HepG2 (cell line): Measurements from ENCODE around the gene RNPEPL1. TPM values are rescaled to one million over a fixed set of nuclear protein-coding genes. Genes with fewer than 3 reads are reported as not detected.

Experiments used
- ATAC-seq: fragments of 200-7000 bp; cut with Tn5 transposase; 3 replicates; pipeline ENCODE4 v1.9.1; 2020; ENCODE audit warnings: mild to moderate bottlenecking, moderate library complexity
- BruUV-seq: library from RNA; stranded (reverse); fragments of 400-500 nt; replicated peaks from 2 replicates; lab custom pipeline; 2021; lab: Mats Ljungman, UMichigan
- CTCF ChIA-PET: fragments of 300-600 bp; formaldehyde crosslinking; extraction: SDS; loops from one replicate; lab custom pipeline; 2021; ENCODE audit warnings: low total read pairs, inconsistent platforms, low intra/inter-chr PET ratio; lab: Yijun Ruan, JAX
- POLR2A ChIA-PET: fragments of 350-600 bp; sonication (Branson Sonifier 250); formaldehyde crosslinking; loops from one replicate; lab custom pipeline; 2020; ENCODE audit warnings: antibody characterized with exemption, inconsistent platforms; lab: Yijun Ruan, JAX
- DNase-seq: peaks from one replicate; pipeline ENCODE4 v3.0.0-alpha.2; 2015; ENCODE audit warnings: low spot score
- FAIRE-seq: peaks from 3 replicates; lab custom pipeline; 2011; peaks lifted over from hg19 to GRCh38; lab: Jason Lieb, UNC
- H2AFZ ChIP-seq: one replicate; pipeline ENCODE4 v1.6.1; 2011; ENCODE audit warnings: low read length, inconsistent platforms
- H3K27ac ChIP-seq: fragments of 300-600 bp; 3 replicates; pipeline ENCODE4 v1.8.0; 2011; ENCODE audit warnings: mixed run types, mild to moderate bottlenecking, mixed read lengths, low read length, inconsistent platforms; ENCODE audit not compliant: insufficient read depth; ENCODE audit errors: extremely low read length
- H3K27me3 ChIP-seq, 2 experiments: fragments of 200-600 bp in 1 of 2; 2 replicates in 1 of 2; 3 replicates in 1 of 2; pipeline versions ENCODE4 v1.6.0 to v1.8.0; 2011; ENCODE audit warnings: low read length in 2 of 2, mild to moderate bottlenecking in 2 of 2, moderate library complexity in 2 of 2, inconsistent platforms in 1 of 2; ENCODE audit not compliant: insufficient read depth in 2 of 2, control insufficient read depth in 1 of 2
- H3K36me3 ChIP-seq, 2 experiments: fragments of 200-600 bp in 1 of 2; replicated peaks in 1 of 2; 2 replicates in 1 of 2; 3 replicates in 1 of 2; pipeline versions ENCODE4 v1.5.1 to v1.8.0; 2011; ENCODE audit warnings: low read length in 2 of 2, inconsistent platforms in 1 of 2; ENCODE audit not compliant: insufficient read depth in 2 of 2, control insufficient read depth in 1 of 2
- H3K4me1 ChIP-seq: 2 replicates; pipeline ENCODE4 v1.5.1; 2012; ENCODE audit warnings: low read length, inconsistent platforms; ENCODE audit not compliant: insufficient read depth
- H3K4me2 ChIP-seq: 2 replicates; pipeline ENCODE4 v1.6.0; 2011; ENCODE audit warnings: low read depth, low read length, inconsistent platforms
- H3K4me3 ChIP-seq, 3 experiments: fragments of 200-600 bp in 1 of 3; sonication (generic), shearing (Covaris generic) in 1 of 3; replicated peaks in 1 of 3; 2 replicates each; pipeline ENCODE4 v1.5.1; 2011 to 2016; ENCODE audit warnings: low read length in 3 of 3, inconsistent platforms in 2 of 3, low read depth in 2 of 3, mild to moderate bottlenecking in 2 of 3, control low read depth in 1 of 3, mixed read lengths in 1 of 3; ENCODE audit not compliant: insufficient read depth in 1 of 3
- H3K79me2 ChIP-seq: one replicate; pipeline ENCODE4 v1.6.1; 2011; ENCODE audit warnings: low read length, inconsistent platforms; ENCODE audit not compliant: insufficient read depth
- H3K9ac ChIP-seq: 2 replicates; pipeline ENCODE4 v1.6.0; 2011; ENCODE audit warnings: mild to moderate bottlenecking, low read depth, low read length, inconsistent platforms; ENCODE audit not compliant: insufficient read depth
- H3K9me3 ChIP-seq: 2 replicates; pipeline ENCODE4 v1.5.1; 2012; ENCODE audit warnings: mild to moderate bottlenecking, low read length
- H4K20me1 ChIP-seq: 2 replicates; pipeline ENCODE4 v1.6.0; 2011; ENCODE audit warnings: inconsistent platforms, mild to moderate bottlenecking, low read length, moderate library complexity; ENCODE audit not compliant: insufficient read depth
- CHCHD3 ChIP-seq: sonication (generic); formaldehyde crosslinking; IDR thresholded peaks from 2 replicates; pipeline ENCODE4 v1.8.0; 2022; ENCODE audit warnings: mild to moderate bottlenecking, missing genetic modification reagents, moderate library complexity
- GLI4 ChIP-seq: sonication (generic); formaldehyde crosslinking; IDR thresholded peaks from 2 replicates; pipeline ENCODE4 v1.5.1; 2020; ENCODE audit warnings: missing genetic modification reagents, mild to moderate bottlenecking, moderate library complexity, borderline replicate concordance
- LRRFIP1 ChIP-seq: sonication (generic); formaldehyde crosslinking; conservative IDR thresholded peaks from 2 replicates; pipeline ENCODE4 v1.4.0; 2020; ENCODE audit warnings: missing genetic modification reagents
- POLR2G ChIP-seq: fragments of 200-400 bp; formaldehyde crosslinking; IDR thresholded peaks from 2 replicates; pipeline ENCODE4 v1.6.1; 2018; ENCODE audit warnings: mild to moderate bottlenecking, low read depth, low read length, moderate library complexity
- THRA ChIP-seq: sonication (generic); formaldehyde crosslinking; IDR thresholded peaks from 2 replicates; pipeline ENCODE4 v1.4.0; 2020; ENCODE audit warnings: missing genetic modification reagents, borderline replicate concordance
- TMF1 ChIP-seq: sonication (generic); formaldehyde crosslinking; IDR thresholded peaks from 2 replicates; pipeline ENCODE4 v1.8.1; 2022; ENCODE audit warnings: low read depth, missing genetic modification reagents
- ZBTB1 ChIP-seq: sonication (generic); formaldehyde crosslinking; IDR thresholded peaks from 2 replicates; pipeline ENCODE4 v1.4.0; 2020; ENCODE audit warnings: missing genetic modification reagents, borderline replicate concordance
- ZBTB42 ChIP-seq: sonication (generic); formaldehyde crosslinking; IDR thresholded peaks from 2 replicates; pipeline ENCODE4 v1.5.0; 2020; ENCODE audit warnings: mild to moderate bottlenecking, missing genetic modification reagents
- ZBTB7B ChIP-seq: sonication (generic); formaldehyde crosslinking; IDR thresholded peaks from 2 replicates; pipeline ENCODE4 v1.4.0; 2020; ENCODE audit warnings: missing genetic modification reagents
- ZMAT3 ChIP-seq: sonication (generic); formaldehyde crosslinking; conservative IDR thresholded peaks from 2 replicates; pipeline ENCODE4 v1.7.0; 2021; ENCODE audit warnings: missing genetic modification reagents
- ZNF333 ChIP-seq: sonication (generic); formaldehyde crosslinking; IDR thresholded peaks from 2 replicates; pipeline ENCODE4 v1.4.0; 2020; ENCODE audit warnings: mild to moderate bottlenecking, missing genetic modification reagents, borderline replicate concordance
- ZNF337 ChIP-seq: sonication (generic); formaldehyde crosslinking; IDR thresholded peaks from 2 replicates; pipeline ENCODE4 v1.5.1; 2020; ENCODE audit warnings: missing genetic modification reagents, low read depth, mild to moderate bottlenecking, borderline replicate concordance
- WGBS: methylation state at CpG from one replicate; pipeline ENCODE4 v1.1.6; 2017; ENCODE audit warnings: low lambda C conversion rate; 5-methylcytosine and 5-hydroxymethylcytosine counted together
- in situ Hi-C: cut with HindIII; loops from 2 replicates; pipeline ENCODE4 v1.10.0; 2017; ENCODE audit warnings: low pct_unique_long_range_greater_than_20kb; ENCODE audit not compliant: extremely low pct_ligation_motif_present
- intact Hi-C: fragments of 100-400 bp; cut with micrococcal nuclease; formaldehyde crosslinking; loops from one replicate; pipeline ENCODE4 v1.10.0; 2022; ENCODE audit not compliant: unreplicated experiment
- polyA plus RNA-seq, 8 experiments: library from polyadenylated mRNA; depleted of rRNA in 3 of 8; stranded (reverse) in 7 of 8; unstranded in 1 of 8; fragments of >200 nt; fragmentation: Illumina TruSeq in 4 of 8; extraction: Trizol in 4 of 8; gene quantifications; 2 replicates each; pipeline versions ENCODE4 v1.2.1 to v1.2.3, GENCODE V29; 2011 to 2016; ENCODE audit warnings: low read depth in 4 of 8, missing spikeins in 1 of 8, mixed read lengths in 1 of 8; ENCODE audit not compliant: insufficient read depth in 1 of 8
- total RNA-seq, 5 experiments: library from RNA; depleted of rRNA; stranded (reverse); fragments of >200 nt; fragmentation: Illumina TruSeq; extraction: Trizol; gene quantifications; 2 replicates each; pipeline ENCODE4 v1.2.3, GENCODE V29; 2016; ENCODE audit warnings: low read depth in 1 of 5

Gene RNPEPL1
- total and polyA plus RNA-seq, 2 of the 13 experiments (the other 11 are each of a cell fraction or from before 2014, with no cell fraction given): 13.0 to 18.0 TPM

GRCh38 chr2:240586198-240586918, 18.1 kb downstream of the RNPEPL1 start, which contains the start of gene CAPN10 (continued):
- TF ChIP-seq ZNF337: no peak
- TF ChIP-seq LRRFIP1 (CRISPR knock-in tag): no peak
- TF ChIP-seq POLR2G: peak; percentile 93
- TF ChIP-seq GLI4 (CRISPR knock-in tag): no peak
- TF ChIP-seq ZMAT3 (CRISPR knock-in tag): peak; percentile 64; the same call in 1 of the 2 replicates
- no peak for TF ChIP-seq ZBTB1 (CRISPR knock-in tag)

GRCh38 chr2:240586919-240587800, 18.9 kb downstream of the RNPEPL1 start:
- Histone ChIP-seq H4K20me1 (peaks cover 17% of the 10 kb centered on the region; the same call in 1 of the 2 replicates), H3K27ac (peak overlapping the region; percentile 89), H3K4me3 (peak overlapping the region; percentile 83 to 90 (median 88)), H3K9me3 (no peaks in the 10 kb centered on the region), H3K36me3 (peaks cover 20 to 35% of the 10 kb centered on the region in 2 experiments), H2AFZ (no peak overlapping the region), H3K4me1 (peaks cover 52% of the 10 kb centered on the region), H3K9ac (peak overlapping the region; percentile 98), H3K79me2 (peaks cover 65% of the 10 kb centered on the region), H3K4me2 (peak overlapping the region; percentile 98), H3K27me3 (peaks cover 0 to 4% of the 10 kb centered on the region in 2 experiments; a peak in 1 of 5 replicates)
- BruUV-seq: no TSS peak
- intact Hi-C loops: loop anchor here (1.0 kb wide), 2 partner anchors 17 to 39 kb away; no protein-coding TSS in a partner anchor
- WGBS: 3% methylated on average over 27 of the region's 62 CpGs
- in situ Hi-C loops: no loop called here
- FAIRE-seq (peak; percentile 50), ATAC-seq (peak; percentile 65), DNase-seq (peak; percentile 58)
- POLR2A ChIA-PET: interaction anchor here (1.0 to 6.0 kb wide), 14 partner anchors 9 to 728 kb away, joined by 3 to 149 read pairs (median 8); partner anchors contain the start of genes ANKMY1, DUSP28, HDLBP and RNPEPL1
- CTCF ChIA-PET: interaction anchor here (1.8 kb wide), 1 partner anchor 17 kb away, joined by 5 read pairs; no protein-coding TSS in a partner anchor
- TF ChIP-seq ZBTB7B (CRISPR knock-in tag): peak; percentile 17; the same call in 1 of the 2 replicates
- no peak; the same call in 1 of the 2 replicates for TF ChIP-seq TMF1 (CRISPR knock-in tag)
- 0 out of 2 replicates have a peak, but pooled peaks have one; percentile 10 for TF ChIP-seq THRA
- TF ChIP-seq CHCHD3: peak; percentile 43; the same call in 1 of the 2 replicates
- peak; percentile 45 for TF ChIP-seq ZMAT3 (CRISPR knock-in tag)
- TF ChIP-seq ZNF333 (CRISPR knock-in tag): no peak
- 0 out of 2 replicates have a peak, but pooled peaks have one; percentile 0 for TF ChIP-seq ZBTB42
